ENCODE measurements around the gene SMYD3. TPM values are rescaled to one million over a fixed set of nuclear protein-coding genes. Genes with fewer than 3 reads are reported as not detected.

SMYD3 gene
- total RNA-seq, 4 donors from 2014 or later: 8.4 to 25.7 (median 14.4) TPM

DNA sequence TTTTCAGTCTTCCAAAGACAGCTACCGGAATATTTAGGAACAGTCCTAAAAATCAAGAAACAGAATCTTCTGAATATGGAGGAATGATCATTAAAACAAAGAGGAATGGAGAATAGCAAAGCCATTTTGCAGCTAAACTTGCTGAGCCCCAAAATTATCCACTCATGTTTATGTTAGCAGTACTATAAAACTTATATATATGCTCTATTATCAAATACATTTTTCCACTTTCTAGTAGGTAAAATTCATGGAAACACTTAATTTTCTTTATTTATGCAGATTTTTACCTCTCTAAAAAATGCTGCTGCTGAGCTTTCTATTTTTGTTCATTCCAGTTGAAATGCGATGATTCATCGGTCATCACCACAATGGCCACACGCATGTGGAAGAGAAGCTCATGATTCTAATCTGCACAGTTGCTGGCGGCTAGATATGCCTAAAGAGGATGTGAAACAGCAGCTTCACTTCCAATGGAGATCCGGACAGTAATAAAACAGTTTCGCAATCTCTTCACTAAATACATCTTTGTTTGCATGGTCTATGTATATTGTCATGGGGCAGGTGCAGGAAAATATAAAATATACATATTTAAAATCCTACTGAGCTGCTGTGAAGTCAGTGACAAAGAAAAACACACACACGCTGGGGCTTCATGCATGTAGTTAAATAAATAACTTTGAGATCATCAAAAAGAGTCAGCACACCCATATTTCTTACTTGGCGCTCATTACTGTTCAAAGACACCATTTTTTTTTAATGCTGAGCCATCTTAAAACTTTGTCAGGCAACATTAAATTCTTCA lies 292.2 kb downstream of the SMYD3 start:
- WGBS, 2 donors: 76 to 78% methylated on average over 9 of the region's 9 CpGs
- TF ChIP-seq POLR2A (IDR thresholded peaks at IDR 0.05): no peak
- TF ChIP-seq, protein P1, sequence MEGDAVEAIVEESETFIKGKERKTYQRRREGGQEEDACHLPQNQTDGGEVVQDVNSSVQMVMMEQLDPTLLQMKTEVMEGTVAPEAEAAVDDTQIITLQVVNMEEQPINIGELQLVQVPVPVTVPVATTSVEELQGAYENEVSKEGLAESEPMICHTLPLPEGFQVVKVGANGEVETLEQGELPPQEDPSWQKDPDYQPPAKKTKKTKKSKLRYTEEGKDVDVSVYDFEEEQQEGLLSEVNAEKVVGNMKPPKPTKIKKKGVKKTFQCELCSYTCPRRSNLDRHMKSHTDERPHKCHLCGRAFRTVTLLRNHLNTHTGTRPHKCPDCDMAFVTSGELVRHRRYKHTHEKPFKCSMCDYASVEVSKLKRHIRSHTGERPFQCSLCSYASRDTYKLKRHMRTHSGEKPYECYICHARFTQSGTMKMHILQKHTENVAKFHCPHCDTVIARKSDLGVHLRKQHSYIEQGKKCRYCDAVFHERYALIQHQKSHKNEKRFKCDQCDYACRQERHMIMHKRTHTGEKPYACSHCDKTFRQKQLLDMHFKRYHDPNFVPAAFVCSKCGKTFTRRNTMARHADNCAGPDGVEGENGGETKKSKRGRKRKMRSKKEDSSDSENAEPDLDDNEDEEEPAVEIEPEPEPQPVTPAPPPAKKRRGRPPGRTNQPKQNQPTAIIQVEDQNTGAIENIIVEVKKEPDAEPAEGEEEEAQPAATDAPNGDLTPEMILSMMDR (IDR thresholded peaks at IDR 0.05): no peak
- no peak overlapping the region for H3K4me3 ChIP-seq (ENCODE audit: low read depth, poor library complexity, severe bottlenecking)
- intact Hi-C loops (cut with DNase I; ENCODE audit: low total_unique reads): no loop called here
- peak in 1 of 2 donors; percentile 53 for DNase-seq (ENCODE audit: low spot score in 2 of 2)

DNA sequence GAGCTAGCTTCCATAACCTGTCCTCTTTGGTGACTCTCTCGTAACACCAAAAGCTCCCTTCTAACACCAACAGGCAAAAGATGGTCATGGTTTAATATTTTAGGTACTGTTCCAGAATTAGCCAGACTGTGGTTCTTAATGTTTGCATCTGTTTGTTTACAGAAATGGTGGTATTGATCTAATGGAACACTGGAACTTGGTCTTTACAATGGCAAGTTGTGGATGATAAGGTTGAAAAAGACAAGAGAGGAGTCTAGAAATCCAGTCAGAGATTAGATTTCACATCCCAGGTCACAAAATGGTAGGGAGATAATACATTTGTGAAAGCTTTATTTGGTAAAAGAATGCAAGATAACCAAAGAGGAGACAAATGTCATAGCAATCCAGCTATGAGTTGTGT lies 293.1 kb downstream of the SMYD3 start:
- intact Hi-C loops (cut with DNase I; ENCODE audit: low total_unique reads): no loop called here
- no peak overlapping the region for H3K4me3 ChIP-seq (ENCODE audit: low read depth, poor library complexity, severe bottlenecking)
- no peak for DNase-seq (ENCODE audit: low spot score in 2 of 2)
- 94 to 100% methylated on average over 1 of the region's 1 CpG for WGBS, 2 donors
- no peak for TF ChIP-seq POLR2A (IDR thresholded peaks at IDR 0.05)
- TF ChIP-seq, protein P1 (IDR thresholded peaks at IDR 0.05): no peak

DNA sequence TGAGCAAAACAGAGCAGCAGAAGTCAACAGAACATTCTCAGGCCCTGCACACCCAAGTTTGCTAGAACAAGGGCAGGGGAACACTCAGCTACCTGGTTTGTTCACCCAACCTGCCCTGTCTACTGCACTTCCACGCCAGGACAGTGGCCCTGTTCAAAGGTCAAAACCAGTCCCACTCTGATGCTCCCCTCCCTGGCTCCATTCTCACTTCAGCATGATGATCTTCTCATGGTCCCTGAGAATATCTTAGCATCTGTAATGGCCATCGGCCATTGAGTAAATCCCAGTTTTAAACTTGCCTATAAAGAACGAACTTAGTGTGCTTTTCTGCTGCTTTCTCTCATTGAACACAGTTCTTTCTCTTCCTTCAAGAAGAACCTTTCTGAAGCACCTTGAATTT lies 293.6 kb downstream of the SMYD3 start:
- DNase-seq (ENCODE audit: low spot score in 2 of 2): no peak
- no peak overlapping the region for H3K4me3 ChIP-seq (ENCODE audit: low read depth, poor library complexity, severe bottlenecking)
- no peak for TF ChIP-seq POLR2A (IDR thresholded peaks at IDR 0.05)
- 95 to 97% methylated on average over 3 of the region's 3 CpGs for WGBS, 2 donors
- intact Hi-C loops (cut with DNase I; ENCODE audit: low total_unique reads): no loop called here

DNA sequence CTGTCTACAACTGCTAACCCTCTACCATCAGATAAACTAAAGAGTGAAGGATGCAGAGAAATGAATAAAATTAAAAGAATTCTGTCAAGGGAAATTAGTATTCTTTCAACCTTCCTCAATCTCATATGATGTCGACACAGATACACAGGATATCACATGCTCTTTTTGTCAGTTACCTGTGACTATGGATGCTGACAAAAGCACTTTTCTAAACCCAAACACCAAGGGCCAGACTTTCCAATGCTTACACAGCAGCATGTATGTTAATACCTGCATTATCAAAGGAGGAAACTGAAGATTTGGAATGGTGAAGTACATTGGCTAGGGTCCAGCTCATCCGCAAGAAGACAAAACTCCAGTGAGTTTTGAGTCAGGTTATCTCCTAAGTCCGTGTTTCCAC lies 294.0 kb downstream of the SMYD3 start:
- WGBS, 2 donors: 89 to 95% methylated on average over 3 of the region's 3 CpGs
- TF ChIP-seq, protein P1 (IDR thresholded peaks at IDR 0.05): no peak
- TF ChIP-seq POLR2A (IDR thresholded peaks at IDR 0.05): no peak
- intact Hi-C loops (cut with DNase I; ENCODE audit: low total_unique reads): no loop called here
- DNase-seq (ENCODE audit: low spot score in 2 of 2): no peak
- H3K4me3 ChIP-seq (ENCODE audit: low read depth, poor library complexity, severe bottlenecking): no peak overlapping the region

DNA sequence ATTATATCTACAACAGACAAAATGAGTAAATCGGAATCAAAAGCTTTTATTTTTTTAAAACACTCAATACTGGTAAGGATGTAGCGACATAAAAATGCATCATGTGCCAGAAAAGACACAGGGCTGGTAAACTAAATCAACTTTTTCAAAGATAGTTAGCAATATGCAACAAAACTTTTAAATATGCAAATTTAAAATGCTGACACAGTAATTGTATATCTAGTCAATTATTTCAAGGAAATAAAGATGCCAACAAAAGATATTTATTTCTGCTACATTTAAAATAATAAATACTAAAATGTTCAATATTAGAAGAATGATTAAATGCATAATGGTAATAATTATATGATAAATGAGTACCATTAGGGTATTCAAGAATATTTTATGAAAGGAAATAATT lies 295.1 kb downstream of the SMYD3 start:
- no peak for DNase-seq (ENCODE audit: low spot score in 2 of 2)
- intact Hi-C loops (cut with DNase I; ENCODE audit: low total_unique reads): no loop called here

DNA sequence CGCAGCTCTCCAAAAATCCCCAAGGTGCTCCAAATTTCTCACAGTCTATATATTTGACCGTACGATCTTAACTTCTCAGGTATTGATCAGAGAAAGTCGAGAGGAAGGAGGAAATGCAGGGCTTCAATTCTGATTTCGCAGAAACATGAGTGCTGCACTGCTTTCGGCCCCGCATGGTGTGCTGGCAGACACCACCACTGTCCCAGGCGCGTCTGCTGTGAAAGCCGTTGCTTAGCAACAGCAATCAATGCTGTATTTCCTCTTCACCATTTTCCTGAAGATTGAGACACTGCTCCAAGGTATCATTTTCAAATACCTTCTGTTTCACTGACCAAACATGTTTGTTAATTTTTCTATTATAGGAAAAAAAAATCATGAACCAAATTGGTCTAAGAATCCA lies 296.3 kb downstream of the SMYD3 start:
- intact Hi-C loops (cut with DNase I; ENCODE audit: low total_unique reads): no loop called here
- DNase-seq (ENCODE audit: low spot score in 2 of 2): no peak
- TF ChIP-seq, protein P1 (IDR thresholded peaks at IDR 0.05): no peak
- TF ChIP-seq POLR2A (IDR thresholded peaks at IDR 0.05): no peak
- no peak overlapping the region for H3K4me3 ChIP-seq (ENCODE audit: low read depth, poor library complexity, severe bottlenecking)
- WGBS, 2 donors: 76 to 80% methylated on average over 10 of the region's 10 CpGs

More for the DNA sequence above, 295.1 kb downstream of the SMYD3 start:
- TF ChIP-seq, protein P1 (IDR thresholded peaks at IDR 0.05): no peak
- TF ChIP-seq POLR2A (IDR thresholded peaks at IDR 0.05): no peak
- H3K4me3 ChIP-seq (ENCODE audit: low read depth, poor library complexity, severe bottlenecking): no peak overlapping the region
- WGBS, 2 donors: 98 to 99% methylated on average over 2 of the region's 2 CpGs
